Fibroblast of the conjunctiva (primary cell): ENCODE measurements around the gene DLK1.

ENCODE experiments used
- DNase-seq: peaks from one replicate; pipeline ENCODE4 v3.0.0-alpha.2; 2010; ENCODE audit warnings: low read depth

DLK1 gene

DNA sequence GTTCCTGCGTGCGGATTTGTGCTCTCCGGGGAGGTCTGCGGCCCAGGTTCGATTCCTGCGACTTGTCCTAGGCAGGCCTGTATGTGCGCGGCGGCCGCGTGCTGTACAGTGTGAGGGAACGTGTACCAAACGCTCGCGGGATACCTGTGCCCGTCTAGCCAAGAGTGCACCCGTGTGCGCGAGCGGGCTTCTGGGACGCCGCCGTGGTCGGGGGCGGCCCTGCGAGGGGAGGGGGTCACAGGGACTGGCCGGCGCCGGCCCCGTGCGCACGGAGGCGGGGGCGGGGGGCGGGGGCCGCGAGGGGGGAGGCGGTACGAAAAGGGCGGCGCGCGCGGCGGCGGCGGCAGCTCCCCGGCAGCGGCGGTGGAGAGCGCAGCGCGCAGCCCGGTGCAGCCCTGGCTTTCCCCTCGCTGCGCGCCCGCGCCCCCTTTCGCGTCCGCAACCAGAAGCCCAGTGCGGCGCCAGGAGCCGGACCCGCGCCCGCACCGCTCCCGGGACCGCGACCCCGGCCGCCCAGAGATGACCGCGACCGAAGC is at the start of gene DLK1:
Gene DLK1 (plus strand): TSS at position 343 of the 536 bp plus-strand sequence. CDS start 177 bp downstream, at position 520.
- no peak for DNase-seq

DNA sequence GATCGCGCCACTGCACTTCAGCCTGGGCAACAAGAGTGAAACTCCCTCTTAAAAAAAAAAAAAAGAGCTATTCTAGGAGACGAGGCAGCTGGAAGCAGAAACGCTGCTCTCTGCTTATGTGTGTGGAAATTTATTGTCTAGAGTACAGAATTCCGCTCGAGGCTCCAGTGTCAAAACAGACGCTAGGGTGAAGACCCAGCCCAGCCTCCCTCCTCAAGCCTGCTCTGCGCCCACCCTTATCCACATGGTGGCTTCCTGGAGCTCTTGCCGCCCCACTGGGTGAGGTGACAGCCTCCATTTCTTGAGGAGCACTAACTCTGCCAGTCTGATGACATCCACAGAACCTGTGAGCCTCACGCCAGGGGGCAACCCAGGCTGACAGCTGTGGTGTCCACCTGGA is 49.5 kb upstream of the DLK1 start:
- no peak for DNase-seq

DNA sequence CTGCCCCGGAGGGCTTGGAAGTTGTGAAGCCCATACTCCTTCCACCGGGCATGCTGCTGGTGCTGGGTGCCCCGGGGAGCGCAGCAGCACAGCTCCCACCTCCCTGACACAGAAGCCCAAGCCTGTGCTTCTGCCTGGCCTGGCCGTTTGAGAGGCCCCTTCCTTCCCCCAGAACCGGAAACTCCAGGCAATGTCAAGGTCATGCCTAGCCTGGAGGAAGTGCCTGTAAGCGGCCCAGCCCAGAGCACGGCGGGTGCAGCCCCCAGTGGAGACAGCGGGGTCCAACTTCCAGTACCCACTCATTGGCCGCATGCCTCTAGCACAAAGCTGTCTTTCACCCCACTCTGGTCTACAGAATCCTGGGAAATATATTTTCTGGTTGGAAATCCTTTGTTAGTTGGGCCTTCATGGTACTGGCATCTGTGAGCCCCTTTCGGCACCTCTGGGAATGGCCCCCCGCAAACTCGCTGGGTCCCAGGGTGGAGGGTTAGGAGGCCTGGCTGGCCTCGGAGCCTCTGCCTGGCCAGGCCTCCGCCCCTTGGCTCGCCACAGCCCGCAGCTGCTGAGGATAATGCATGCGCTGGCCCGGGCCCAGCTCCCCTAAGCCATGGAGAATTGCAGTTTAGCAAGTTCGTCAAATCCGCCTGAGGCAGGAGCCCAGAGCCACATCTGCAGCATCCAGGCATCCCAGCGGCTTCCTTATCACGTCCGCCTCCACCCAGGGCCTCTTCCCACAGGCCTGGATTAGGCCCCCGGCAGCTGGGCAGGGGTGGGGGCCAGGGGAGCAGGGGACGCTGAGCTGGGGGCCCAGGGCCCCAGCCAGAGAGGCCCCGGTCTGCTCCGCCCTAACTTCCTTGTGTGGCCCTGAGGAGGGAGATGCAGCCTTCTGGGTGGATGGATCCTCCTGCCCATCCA is 48.9 kb upstream of the DLK1 start:
- DNase-seq = peak; percentile 83

DNA sequence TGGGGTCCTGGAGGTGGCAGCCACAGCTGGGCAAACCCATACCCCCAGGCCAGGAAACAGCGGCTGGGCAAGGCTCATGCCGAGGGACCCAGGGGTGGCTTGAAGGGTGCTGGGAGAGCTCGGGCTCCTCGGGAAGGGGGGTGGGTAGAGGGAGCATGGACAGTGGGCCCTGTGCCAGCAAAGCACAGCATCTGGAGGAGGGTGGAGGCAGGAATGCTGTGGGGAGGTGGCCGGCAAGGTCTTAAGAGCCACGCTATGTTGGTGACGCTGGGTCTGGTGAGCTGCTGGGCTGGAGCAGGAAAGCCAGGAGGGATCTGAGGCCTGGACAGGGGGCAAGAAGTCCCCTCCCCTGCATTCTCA is 48.2 kb upstream of the DLK1 start:
- DNase-seq = peak; percentile 37

DNA sequence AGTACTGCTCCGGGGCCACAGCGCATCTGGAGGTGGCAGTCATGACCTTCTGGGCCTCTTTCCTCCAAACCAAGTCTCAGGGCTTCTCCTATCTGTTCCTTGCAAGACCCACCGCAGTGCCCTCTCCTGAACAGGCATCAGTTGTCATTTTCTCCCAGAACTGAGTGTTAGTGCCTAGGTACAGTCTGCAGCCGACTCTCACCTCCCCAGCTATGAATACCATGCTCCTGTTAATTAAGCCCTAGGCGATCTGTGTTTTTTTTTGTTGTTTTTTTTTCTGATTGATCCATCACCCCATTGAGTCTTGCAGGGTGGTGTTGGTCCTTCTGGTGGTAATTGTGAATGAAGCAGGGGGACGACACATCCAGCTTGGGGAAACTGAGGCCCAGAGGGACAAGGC is 47.5 kb upstream of the DLK1 start:
- no peak for DNase-seq

DNA sequence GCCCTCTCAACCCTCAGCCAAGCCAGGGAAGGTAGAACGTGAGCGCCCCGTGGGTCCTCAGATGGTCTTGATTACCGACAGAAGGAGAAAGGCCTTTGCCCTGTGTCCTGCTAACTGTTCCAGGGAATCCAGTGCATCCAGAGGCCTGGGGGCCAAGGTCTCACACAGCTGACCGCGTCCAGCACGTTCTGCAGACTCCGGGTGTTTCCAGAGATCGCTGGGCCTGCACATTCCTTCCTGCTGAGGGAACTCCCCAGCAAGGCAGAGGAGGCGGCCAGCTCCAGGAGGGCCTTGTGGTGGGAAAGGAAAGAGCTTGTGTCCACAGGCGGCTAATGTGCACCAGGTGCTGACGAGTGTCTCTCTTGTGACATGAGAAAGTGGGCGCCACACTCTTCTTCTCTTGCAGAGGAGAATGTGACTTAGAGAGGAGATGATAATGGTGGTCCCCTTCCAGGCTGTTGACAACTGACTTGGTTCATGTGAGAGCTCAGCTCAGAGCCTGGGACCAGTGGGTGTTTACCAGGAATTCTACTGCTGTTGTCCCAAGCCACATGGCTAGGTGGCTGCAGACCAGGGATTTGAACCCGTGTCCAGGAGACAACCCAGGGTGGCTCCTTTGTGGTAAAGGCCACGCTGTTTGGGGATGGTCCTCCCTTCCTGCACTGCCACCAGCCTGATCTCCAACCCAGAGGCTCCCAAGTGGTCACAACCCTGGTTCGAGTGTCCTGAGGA is 46.8 kb upstream of the DLK1 start:
- DNase-seq = peak; percentile 78

DNA sequence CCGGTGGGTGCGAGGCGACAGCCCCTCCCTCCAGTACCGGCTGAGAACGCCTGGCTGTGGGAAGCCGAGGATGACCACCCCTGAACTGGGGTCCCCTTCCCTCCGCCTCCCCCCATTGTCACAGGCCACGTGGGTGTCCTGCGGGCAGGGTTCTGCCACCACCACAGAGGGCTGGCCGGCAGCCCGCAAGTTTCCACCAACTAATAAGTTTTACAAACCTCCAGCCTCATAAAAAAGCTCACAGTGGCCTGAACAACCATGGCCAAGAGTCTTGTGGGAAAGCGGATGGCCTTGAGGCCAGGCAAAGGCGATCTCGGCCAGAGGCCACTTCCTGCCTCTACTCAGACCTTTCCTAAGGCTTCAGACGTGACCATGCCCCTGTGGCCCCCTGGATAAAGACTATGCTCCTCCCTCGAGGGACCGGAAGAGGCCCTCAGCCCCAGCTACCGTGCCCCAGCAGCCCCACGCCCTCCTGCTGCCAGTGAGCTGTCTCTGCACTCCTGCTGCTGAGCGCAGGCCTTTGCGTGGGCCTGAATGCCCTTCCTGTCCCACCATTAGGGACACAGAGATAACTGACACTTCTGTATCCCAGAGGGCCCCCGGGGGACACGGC is 46.1 kb upstream of the DLK1 start:
- DNase-seq = no peak

DNA sequence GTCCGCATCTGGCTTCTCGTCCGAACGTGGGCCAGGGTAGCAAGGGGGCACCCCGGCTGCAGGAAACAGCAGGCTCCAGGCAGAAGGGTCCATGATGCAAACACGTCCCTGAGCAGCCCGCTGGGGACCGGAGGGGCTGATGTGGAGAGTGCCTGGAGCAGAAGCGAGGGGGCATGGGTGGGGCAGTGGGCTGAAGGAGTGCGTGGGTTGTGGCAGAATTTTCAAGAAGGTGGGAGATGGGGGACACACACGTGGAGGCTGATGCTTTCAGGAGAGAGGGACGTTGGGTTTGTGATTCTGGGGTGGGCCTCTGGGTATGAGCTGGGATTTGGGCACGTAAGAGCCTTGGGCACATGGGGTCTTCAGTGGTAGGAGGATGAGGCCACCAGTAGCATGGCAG is 45.6 kb upstream of the DLK1 start:
- DNase-seq = no peak

DNA sequence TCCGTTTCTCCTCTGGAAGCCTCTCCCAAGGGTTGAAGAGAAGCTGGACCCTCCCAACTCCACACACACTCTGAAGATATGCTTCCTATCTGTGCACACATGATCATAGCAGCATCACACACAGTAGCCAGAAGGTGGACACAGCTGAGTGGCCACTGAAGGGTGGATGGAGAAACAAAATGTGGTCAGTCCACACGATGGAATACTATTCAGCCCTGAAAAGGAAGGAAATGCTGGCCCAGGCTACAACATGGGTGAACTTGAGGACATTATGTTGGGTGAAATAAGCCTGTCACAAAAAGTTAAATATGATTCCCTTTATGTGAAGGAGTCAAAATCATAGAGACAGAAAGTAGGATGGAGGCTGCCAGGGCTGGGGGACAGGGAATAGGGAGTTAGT is 43.9 kb upstream of the DLK1 start:
- no peak for DNase-seq

DNA sequence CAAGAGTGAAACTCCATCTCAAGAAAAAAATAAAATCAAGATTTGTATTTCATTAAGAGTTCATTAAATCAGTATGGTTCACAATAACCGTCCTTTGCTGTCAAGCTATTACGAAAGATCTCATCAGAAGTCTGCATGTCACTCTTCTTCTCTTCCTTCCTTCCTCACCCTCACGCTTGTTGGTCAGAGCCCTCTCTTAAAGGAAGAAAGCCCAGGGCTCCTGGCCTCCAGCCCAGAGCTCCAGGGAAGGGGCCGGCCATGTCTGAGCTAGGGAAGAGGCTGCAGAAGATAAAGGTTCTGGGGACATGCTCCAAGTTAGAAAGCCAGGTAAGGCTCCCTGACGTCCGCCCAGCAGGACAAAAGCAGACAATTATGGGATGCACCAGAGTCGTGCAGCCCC is 43.1 kb upstream of the DLK1 start:
- no peak for DNase-seq

DNA sequence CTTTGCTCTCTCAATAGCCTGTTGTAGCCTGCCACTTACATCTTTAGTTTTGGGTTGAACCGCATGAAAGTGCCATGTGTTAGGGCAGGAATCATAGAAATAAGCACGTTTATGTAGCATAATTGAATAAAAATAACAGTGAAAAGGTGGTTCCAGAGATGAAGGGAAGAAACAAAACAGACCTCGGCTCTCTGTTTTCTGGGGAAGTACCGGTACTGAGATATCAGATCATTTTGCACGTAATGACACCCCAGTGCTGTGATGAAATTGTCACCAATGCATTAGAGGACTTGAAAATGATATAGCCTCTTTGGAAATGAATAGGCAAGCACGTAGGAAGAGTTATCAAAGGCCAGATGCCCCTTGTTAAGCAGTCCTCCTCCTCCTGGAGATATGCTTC is 42.5 kb upstream of the DLK1 start:
- DNase-seq = no peak

DNA sequence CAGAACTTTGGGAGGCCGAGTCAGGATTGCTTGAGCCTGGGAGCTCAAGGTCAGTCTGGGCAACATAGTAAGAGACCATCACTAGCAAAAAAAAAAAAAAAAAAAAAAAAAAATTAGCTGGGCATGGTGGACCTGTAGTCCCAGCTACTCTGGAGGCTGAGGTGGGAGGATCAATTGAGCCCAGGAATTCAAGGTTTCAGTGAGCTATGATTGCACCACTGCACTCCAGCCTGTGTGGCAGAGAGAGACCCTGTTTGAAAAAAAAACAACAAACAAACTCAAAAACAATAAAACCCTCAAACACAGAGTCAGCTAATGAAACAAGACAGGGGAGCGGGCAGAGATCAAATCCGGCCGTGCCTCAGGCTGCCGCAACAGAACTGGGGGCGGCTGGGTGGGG is 41.7 kb upstream of the DLK1 start:
- no peak for DNase-seq

DNA sequence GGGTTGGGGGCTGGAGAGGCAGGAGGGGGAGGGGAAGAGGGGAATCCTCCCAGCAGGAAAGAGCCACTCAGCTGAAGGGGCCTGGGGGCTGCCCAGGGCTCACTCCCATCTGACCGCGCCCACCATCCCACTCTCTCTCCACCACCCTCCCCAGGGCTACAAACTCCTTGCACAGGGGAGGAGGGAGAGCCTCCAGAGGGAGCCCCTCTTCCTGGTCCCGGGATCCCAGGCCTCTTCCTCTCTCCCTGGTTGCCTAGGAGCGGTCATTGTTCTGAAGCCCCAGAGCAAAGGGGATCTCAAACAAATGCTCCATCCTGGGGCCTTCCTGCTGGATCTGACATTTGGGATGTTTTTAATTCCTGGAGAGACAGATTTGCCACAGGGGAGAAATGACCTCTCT is 39.8 kb upstream of the DLK1 start:
- DNase-seq = no peak

DNA sequence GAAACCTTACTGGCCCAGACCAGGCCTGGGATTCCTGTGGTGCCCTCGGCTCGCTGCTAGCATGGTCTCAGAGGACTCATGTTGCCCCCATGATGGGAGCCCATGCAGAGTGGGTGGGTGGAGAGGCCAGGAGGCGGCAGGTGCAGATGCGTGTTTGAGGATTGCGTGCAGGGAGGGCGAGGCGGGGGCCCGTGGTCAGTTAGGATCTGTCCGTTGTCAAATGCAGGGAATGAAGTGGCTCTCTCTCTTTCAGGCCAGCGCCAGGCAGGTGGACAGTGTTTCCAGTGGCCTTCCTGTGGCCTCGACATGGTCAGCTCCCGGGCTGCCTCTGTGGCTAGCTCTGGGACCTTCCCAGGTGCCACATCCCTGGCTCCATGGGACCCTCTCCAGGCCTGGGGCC is 39.3 kb upstream of the DLK1 start:
- DNase-seq = no peak

DNA sequence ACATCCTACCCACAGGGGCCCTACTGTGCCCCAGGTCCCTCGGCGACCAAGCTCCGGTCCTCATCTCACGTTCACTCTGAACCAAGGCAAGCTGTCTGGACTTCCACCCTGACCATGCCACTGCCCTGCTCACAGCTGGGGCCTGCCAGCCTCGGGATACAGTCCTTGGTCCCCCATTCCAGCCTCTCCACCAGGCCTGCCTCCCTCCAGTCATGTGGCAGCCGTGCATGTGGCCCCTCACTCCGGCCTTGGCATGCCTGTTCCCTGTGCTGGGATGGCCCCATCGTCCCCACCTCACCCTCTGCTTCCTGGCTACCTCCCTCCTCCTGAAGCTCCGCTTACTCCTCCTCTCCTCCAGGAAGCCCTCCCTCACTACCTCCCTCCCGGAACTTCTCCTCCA is 38.6 kb upstream of the DLK1 start:
- no peak for DNase-seq

DNA sequence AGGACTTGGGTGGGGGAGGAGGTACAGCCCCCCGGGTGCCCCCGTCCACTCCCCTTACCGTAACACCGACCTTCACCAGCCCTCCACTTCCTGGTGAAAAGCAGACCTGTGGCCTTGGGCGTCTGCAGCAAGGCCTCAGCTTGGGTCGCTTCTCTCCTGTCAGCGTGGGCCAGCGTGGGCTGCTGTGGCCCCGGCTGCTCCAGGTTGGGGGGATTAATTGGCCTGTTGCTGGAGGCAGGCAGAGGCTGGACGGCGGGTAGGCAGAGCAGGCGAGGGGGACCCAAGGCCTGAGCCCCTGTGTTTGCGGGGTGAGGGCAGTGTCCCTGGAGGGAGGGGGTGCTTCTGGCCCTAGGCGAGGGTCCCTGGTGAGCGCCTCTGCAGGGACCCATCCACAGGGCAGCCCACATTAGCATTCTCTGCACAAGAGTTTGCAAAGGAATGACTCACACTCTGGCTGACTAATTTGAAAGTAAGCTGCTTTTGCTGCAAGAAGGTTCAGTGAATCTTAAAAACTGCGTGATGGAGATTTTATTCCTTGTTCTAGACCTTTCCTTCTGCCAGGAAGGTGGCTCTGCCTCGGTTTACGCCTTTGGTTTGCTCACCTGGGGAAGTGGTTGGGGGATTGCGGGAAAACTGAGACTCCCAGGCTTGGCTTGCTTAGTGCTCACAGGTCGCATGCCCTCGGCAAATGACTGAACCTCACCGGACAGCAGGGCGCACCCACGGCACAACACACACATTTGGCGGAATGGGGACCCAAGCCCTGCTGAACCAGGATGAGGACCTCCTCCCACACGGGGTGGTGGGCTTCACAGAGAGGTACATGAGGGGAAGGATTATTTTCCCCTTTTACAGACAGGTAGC is 37.9 kb upstream of the DLK1 start:
- DNase-seq = peak; percentile 45

DNA sequence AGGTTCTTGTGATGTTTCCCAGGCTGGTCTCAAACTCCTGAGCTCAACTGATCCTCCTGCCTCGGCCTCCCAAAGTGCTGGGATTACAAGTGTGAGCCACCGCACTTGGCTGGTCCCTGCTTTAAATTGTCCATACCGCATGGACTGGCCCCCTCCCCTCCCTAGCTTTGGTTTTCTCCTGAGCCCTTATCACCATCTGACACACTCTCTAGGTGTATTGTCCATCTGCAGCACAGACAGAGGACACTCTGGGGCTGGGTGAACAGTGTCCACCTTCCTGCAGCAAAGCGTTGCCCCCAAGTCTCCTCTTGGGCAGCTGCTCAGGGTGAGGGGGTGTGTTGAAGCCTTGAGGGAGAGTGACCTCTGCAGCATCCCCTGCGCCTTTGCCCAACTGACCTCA is 36.0 kb upstream of the DLK1 start:
- DNase-seq = no peak

DNA sequence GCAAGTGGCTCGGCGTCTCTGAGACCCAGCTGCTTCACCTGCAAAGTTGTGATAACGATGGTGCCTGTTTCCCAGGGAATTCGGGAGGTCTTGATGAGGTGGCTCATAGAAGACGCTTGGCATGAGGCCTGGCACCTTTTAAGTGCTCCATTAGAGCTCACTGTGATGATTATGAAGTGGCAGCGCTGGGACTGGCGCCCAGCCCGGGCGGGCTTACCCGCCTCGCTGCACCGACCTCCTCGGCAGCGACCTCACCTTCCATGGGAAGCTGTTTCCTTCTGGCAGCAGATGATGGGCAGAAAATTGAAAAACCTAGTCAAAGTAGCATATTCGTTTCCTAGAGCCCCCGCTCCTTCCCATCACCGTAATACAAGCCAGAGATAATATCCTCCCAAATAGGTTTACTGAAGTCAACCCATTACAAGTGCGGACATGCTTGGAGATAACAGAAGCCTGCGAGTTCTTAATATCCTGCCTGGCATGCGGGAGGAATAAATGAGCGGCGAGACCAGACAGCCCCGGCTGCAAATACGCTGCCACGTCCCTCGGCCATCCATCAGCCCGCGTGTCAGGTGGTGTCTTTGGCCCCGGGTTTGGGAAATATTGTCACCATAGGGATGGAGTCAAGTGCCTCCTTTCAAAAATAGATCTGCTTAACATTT is 35.2 kb upstream of the DLK1 start:
- no peak for DNase-seq

DNA sequence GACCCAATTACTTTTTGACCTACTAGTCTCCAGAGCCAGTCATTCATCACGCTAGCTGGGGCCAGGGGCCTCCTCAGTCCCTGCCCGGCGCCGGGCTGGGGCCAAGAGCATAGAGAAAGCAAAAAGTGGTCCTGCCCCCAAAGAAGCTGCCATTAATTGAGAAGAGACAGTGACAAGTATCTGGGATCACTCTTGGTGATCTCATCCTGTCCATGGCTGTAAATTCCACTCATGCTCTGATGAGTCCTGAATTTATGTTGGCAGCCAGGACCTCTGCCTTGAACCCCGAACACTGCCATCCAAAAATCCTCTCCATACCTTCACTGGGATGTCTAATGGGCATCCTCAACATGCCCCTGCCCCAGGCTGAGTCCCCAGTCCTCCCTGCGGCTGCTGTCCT is 34.4 kb upstream of the DLK1 start:
- DNase-seq = no peak

DNA sequence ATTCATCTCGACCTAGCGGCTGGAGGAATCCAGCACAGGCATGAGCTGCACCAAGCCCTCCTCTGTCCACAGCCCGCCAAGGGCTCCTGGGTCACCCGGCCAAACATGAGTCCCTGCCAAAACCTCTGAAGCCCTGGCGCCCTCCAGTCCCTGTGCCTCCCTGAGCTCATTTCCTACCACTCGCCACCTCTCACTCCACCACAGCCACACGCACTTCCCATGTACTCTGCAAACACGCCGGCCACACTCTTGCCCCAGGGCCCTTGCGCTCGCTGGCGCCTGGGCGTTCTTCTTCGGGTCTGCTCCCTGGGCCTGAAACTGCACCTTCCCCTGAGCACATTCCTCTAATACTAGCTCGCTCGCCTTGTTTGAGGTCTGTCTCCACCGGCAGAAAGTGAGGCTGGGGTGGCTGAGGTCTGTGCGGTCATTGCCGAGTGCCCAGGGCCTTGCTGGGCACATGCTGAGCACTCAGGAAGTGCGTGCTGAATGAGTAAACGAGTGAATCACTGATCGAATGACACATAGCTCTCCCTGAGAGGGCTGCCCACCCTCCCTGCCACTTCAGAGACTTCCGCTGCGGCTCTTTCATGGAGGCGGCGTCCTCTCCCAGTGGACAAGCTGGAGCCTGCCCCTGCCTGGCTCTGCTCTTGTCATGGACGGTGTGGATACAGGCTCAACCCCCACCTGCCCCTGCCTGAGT is 33.7 kb upstream of the DLK1 start:
- peak; percentile 63 for DNase-seq
